Mononuclear cell (primary cell): ENCODE data around the gene CRIM1. TPM values are rescaled to one million over a fixed set of nuclear protein-coding genes. Genes with fewer than 3 reads are reported as not detected.
"Not testable (repeated sequence)": the region's sequence is repeated elsewhere in the genome, so short reads cannot be mapped to it uniquely, and the experiment has no call there.

Experiments used
- H3K27me3 ChIP-seq: 2 replicates; pipeline ENCODE4 v1.6.0; 2011; ENCODE audit warnings: low read length, control low read depth; ENCODE audit not compliant: insufficient read depth
- H3K4me1 ChIP-seq: 2 replicates; pipeline ENCODE4 v1.5.1; 2011; ENCODE audit warnings: mild to moderate bottlenecking, low read length, control low read depth; ENCODE audit not compliant: insufficient read depth
- H3K4me3 ChIP-seq: 2 replicates; pipeline ENCODE4 v1.5.1; 2011; ENCODE audit warnings: mild to moderate bottlenecking, low read length, moderate library complexity
- H3K9me3 ChIP-seq: 2 replicates; pipeline ENCODE4 v1.5.1; 2011; ENCODE audit warnings: low read depth, mild to moderate bottlenecking, control low read depth, low read length
- total RNA-seq: library from RNA; depleted of rRNA; stranded (reverse); fragments of >200 nt; gene quantifications from one replicate; pipeline ENCODE4 v1.2.3, GENCODE V29; 2012

CRIM1 gene
- total RNA-seq, 1 donor = 2.7 TPM

- Histone ChIP-seq H3K27me3 (peaks cover 25% of the 10 kb centered on the region), H3K4me1 (peaks cover 23% of the 10 kb centered on the region), H3K9me3 (no peaks in the 10 kb centered on the region), H3K4me3 (no peak overlapping the region)
Observed at GRCh38 chr2:36360834-36361233, 5.3 kb downstream of the CRIM1 start.

GRCh38 chr2:36361396-36361795 is 5.8 kb downstream of the CRIM1 start:
- peaks cover 25% of the 10 kb centered on the region for H3K27me3 ChIP-seq
- H3K9me3 ChIP-seq = no peaks in the 10 kb centered on the region

GRCh38 chr2:36362291-36362690 is 6.7 kb downstream of the CRIM1 start:
- Histone ChIP-seq H3K4me1 (peaks cover 12% of the 10 kb centered on the region), H3K27me3 (peaks cover 17% of the 10 kb centered on the region), H3K9me3 (no peaks in the 10 kb centered on the region), H3K4me3 (no peak overlapping the region)

More at GRCh38 chr2:36361396-36361795, 5.8 kb downstream of the CRIM1 start:
- no peak overlapping the region for H3K4me3 ChIP-seq
- peaks cover 21% of the 10 kb centered on the region for H3K4me1 ChIP-seq

- H3K4me1 ChIP-seq, H3K27me3 ChIP-seq, H3K4me3 ChIP-seq, H3K9me3 ChIP-seq: not testable (repeated sequence)
Observed at GRCh38 chr2:36363085-36363484, 7.5 kb downstream of the CRIM1 start.

GRCh38 chr2:36366491-36367120 is 11.0 kb downstream of the CRIM1 start:
- H3K4me1 ChIP-seq = no peaks in the 10 kb centered on the region
- no peaks in the 10 kb centered on the region for H3K27me3 ChIP-seq
- H3K9me3 ChIP-seq = no peaks in the 10 kb centered on the region
- H3K4me3 ChIP-seq = no peak overlapping the region

- Histone ChIP-seq H3K4me1 (no peaks in the 10 kb centered on the region), H3K9me3 (no peaks in the 10 kb centered on the region), H3K27me3 (no peaks in the 10 kb centered on the region), H3K4me3 (no peak overlapping the region)
Observed at GRCh38 chr2:36367486-36367885, 11.9 kb downstream of the CRIM1 start.

- Histone ChIP-seq H3K9me3 (no peaks in the 10 kb centered on the region), H3K4me1 (no peaks in the 10 kb centered on the region), H3K27me3 (no peaks in the 10 kb centered on the region), H3K4me3 (no peak overlapping the region)
Observed at GRCh38 chr2:36367895-36368353, 12.3 kb downstream of the CRIM1 start.

GRCh38 chr2:36368438-36368837 is 12.9 kb downstream of the CRIM1 start:
- Histone ChIP-seq H3K27me3 (no peaks in the 10 kb centered on the region), H3K9me3 (no peaks in the 10 kb centered on the region), H3K4me1 (no peaks in the 10 kb centered on the region), H3K4me3 (no peak overlapping the region)

GRCh38 chr2:36369163-36369562 is 13.6 kb downstream of the CRIM1 start:
- H3K4me3 ChIP-seq = no peak overlapping the region
- no peaks in the 10 kb centered on the region for H3K9me3 ChIP-seq

GRCh38 chr2:36369716-36370115 is 14.1 kb downstream of the CRIM1 start:
- Histone ChIP-seq H3K4me1 (no peaks in the 10 kb centered on the region), H3K9me3 (no peaks in the 10 kb centered on the region), H3K4me3 (no peak overlapping the region), H3K27me3 (no peaks in the 10 kb centered on the region)

More at GRCh38 chr2:36369163-36369562, 13.6 kb downstream of the CRIM1 start:
- Histone ChIP-seq H3K27me3 (no peaks in the 10 kb centered on the region), H3K4me1 (no peaks in the 10 kb centered on the region)

GRCh38 chr2:36370281-36370680 is 14.7 kb downstream of the CRIM1 start:
- Histone ChIP-seq H3K4me3 (no peak overlapping the region), H3K27me3 (no peaks in the 10 kb centered on the region), H3K9me3 (no peaks in the 10 kb centered on the region), H3K4me1 (no peaks in the 10 kb centered on the region)

- Histone ChIP-seq H3K4me1 (no peaks in the 10 kb centered on the region), H3K9me3 (no peaks in the 10 kb centered on the region), H3K4me3 (no peak overlapping the region), H3K27me3 (no peaks in the 10 kb centered on the region)
Observed at GRCh38 chr2:36371070-36371874, 15.7 kb downstream of the CRIM1 start.

- H3K4me3 ChIP-seq = no peak overlapping the region
- no peaks in the 10 kb centered on the region for H3K4me1 ChIP-seq
- H3K9me3 ChIP-seq = no peaks in the 10 kb centered on the region
- no peaks in the 10 kb centered on the region for H3K27me3 ChIP-seq
Observed at GRCh38 chr2:36371928-36372391, 16.4 kb downstream of the CRIM1 start.

- no peaks in the 10 kb centered on the region for H3K4me1 ChIP-seq
- H3K27me3 ChIP-seq = no peaks in the 10 kb centered on the region
- H3K4me3 ChIP-seq = no peak overlapping the region
- no peaks in the 10 kb centered on the region for H3K9me3 ChIP-seq
Observed at GRCh38 chr2:36373149-36373926, 17.8 kb downstream of the CRIM1 start.

- no peaks in the 10 kb centered on the region for H3K27me3 ChIP-seq
- no peak overlapping the region for H3K4me3 ChIP-seq
- no peaks in the 10 kb centered on the region for H3K4me1 ChIP-seq
- H3K9me3 ChIP-seq = no peaks in the 10 kb centered on the region
Observed at GRCh38 chr2:36374585-36374984, 19.0 kb downstream of the CRIM1 start.
